ENCODE results near the gene CGNL1. TPM values are rescaled to one million over a fixed set of nuclear protein-coding genes. Genes with fewer than 3 reads are reported as not detected.

CGNL1 gene
- total RNA-seq, 2 donors from 2014 or later: 3.9 to 4.7 TPM

GRCh38 chr15:57464480-57464879 is 88.2 kb downstream of the CGNL1 start:
- intact Hi-C loops (cut with DNase I): loop anchor here (5.0 kb wide), 1 partner anchor 122 kb away; no protein-coding TSS in a partner anchor
- H3K36me3 ChIP-seq: no peaks in the 10 kb centered on the region
- H3K9ac ChIP-seq (ENCODE audit: low read depth in 2 of 2, low read length in 2 of 2): no peak overlapping the region
- H3K4me1 ChIP-seq: no peaks in the 10 kb centered on the region
- no peak for TF ChIP-seq CTCF (IDR thresholded peaks at IDR 0.05)
- H3K27ac ChIP-seq: no peak overlapping the region
- H3K4me3 ChIP-seq: no peak overlapping the region
- no peaks in the 10 kb centered on the region for H3K27me3 ChIP-seq
- no peaks in the 10 kb centered on the region for H3K9me3 ChIP-seq
- DNase-seq: no peak

- no peak overlapping the region for H3K4me3 ChIP-seq
- no peaks in the 10 kb centered on the region for H3K4me1 ChIP-seq
- no peak for DNase-seq
- no peak overlapping the region for H3K27ac ChIP-seq
- H3K36me3 ChIP-seq: no peaks in the 10 kb centered on the region
- no peaks in the 10 kb centered on the region for H3K9me3 ChIP-seq
- H3K27me3 ChIP-seq: no peaks in the 10 kb centered on the region
- no peak overlapping the region for H3K9ac ChIP-seq (ENCODE audit: low read depth in 2 of 2, low read length in 2 of 2)
- TF ChIP-seq CTCF (IDR thresholded peaks at IDR 0.05): no peak
- intact Hi-C loops (cut with DNase I): no loop called here
Measured at GRCh38 chr15:57468486-57468885, 92.2 kb downstream of the CGNL1 start.

DNA sequence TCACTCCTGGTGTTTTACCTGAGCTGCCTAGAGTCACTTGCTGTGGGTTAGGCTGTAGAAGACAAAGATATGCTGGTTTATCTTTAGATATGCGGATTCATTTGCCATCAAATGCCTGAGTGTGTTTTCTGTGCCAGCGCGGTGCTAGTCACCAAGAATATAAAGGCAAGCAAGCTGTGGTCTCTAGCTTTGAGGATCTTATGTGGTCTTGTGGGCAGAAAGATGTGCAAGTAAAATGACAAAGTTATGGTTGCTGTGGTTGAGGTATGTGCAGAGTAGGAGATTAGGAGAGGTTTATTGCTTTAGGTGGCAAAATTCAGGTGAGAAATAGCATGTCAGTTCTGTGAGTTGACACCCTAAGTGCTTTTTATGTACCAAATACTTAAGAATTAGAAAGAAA is 94.2 kb downstream of the CGNL1 start:
- no peak for TF ChIP-seq CTCF (IDR thresholded peaks at IDR 0.05)
- H3K4me1 ChIP-seq: no peaks in the 10 kb centered on the region
- intact Hi-C loops (cut with DNase I): no loop called here
- DNase-seq: no peak
- no peaks in the 10 kb centered on the region for H3K36me3 ChIP-seq
- H3K27me3 ChIP-seq: no peaks in the 10 kb centered on the region
- H3K9ac ChIP-seq (ENCODE audit: low read depth in 2 of 2, low read length in 2 of 2): no peak overlapping the region
- no peak overlapping the region for H3K4me3 ChIP-seq
- no peak overlapping the region for H3K27ac ChIP-seq
- no peaks in the 10 kb centered on the region for H3K9me3 ChIP-seq

DNA sequence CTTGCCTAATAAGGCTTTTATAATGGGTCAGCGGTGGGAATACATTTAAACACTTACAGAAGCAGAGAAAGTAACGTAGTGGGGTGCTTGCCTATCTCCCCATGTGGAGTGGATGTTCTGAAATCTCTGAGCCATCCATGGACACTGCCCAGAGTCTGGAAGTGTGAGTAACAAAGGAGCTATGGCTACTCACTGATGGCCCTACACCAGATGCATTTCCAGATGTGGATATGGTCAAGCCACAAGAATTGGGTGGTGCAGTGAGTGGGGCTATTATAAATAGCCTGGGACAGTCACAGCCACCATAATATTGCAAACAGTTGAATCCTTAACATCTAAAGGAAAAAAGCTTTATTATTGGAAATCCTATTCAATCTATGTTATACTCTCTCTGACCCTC is 96.6 kb downstream of the CGNL1 start:
- no peak overlapping the region for H3K4me3 ChIP-seq
- no peaks in the 10 kb centered on the region for H3K9me3 ChIP-seq
- intact Hi-C loops (cut with DNase I): no loop called here
- no peak for TF ChIP-seq CTCF (IDR thresholded peaks at IDR 0.05)
- H3K27me3 ChIP-seq: no peaks in the 10 kb centered on the region
- H3K36me3 ChIP-seq: no peaks in the 10 kb centered on the region
- no peaks in the 10 kb centered on the region for H3K4me1 ChIP-seq
- DNase-seq: no peak
- H3K9ac ChIP-seq (ENCODE audit: low read depth in 2 of 2, low read length in 2 of 2): no peak overlapping the region
- no peak overlapping the region for H3K27ac ChIP-seq

GRCh38 chr15:57476533-57476975 is 100.2 kb downstream of the CGNL1 start:
- Histone ChIP-seq H3K4me3 (no peak overlapping the region), H3K27me3 (no peaks in the 10 kb centered on the region), H3K9ac (ENCODE audit: low read depth in 2 of 2, low read length in 2 of 2) (no peak overlapping the region), H3K27ac (no peak overlapping the region), H3K9me3 (no peaks in the 10 kb centered on the region), H3K4me1 (no peaks in the 10 kb centered on the region), H3K36me3 (no peaks in the 10 kb centered on the region)
- intact Hi-C loops (cut with DNase I): no loop called here
- TF ChIP-seq CTCF (IDR thresholded peaks at IDR 0.05): no peak
- no peak for DNase-seq

Measured in colonic mucosa (tissue), 4 donors.